Right ventricle myocardium inferior (tissue), 1 donor: ENCODE measurements around the gene CPEB4. TPM values are rescaled to one million over a fixed set of nuclear protein-coding genes. Genes with fewer than 3 reads are reported as not detected.
A peak's percentile ranks its signal among the peaks of the same experiment; 100 is the strongest.

Source experiments
- ATAC-seq: fragments of 200-7000 bp; cut with Tn5 transposase; one replicate; pipeline ENCODE4 v1.9.1; 2020; ENCODE audit warnings: mild to moderate bottlenecking, moderate library complexity
- DNase-seq: peaks from one replicate; pipeline ENCODE4 v3.0.0; 2021; ENCODE audit errors: missing footprints
- intact Hi-C: fragments of 100-400 bp; cut with DNase I; formaldehyde crosslinking; loops from one replicate; pipeline ENCODE4 v1.11.0; 2022
- total RNA-seq: library from RNA; stranded (reverse); fragmentation: NEBNext Ultra II Directional; extraction: Animal tissue kit (Norgen Biotek cat#: 25700); gene quantifications from one replicate; pipeline ENCODE4 v1.2.1, GENCODE V29; 2021
- donor health status: DM: no; HTN: yes; CAD: no; lungs with severe emphysema.

CPEB4 gene
- total RNA-seq, 1 donor from 2014 or later, result 116 TPM

- intact Hi-C loops, result loop anchor here (5.0 kb wide), 1 partner anchor 36 kb away; the partner anchor contains the start of gene CPEB4
- ATAC-seq (peak; percentile 30), DNase-seq (no peak)
Observed at GRCh38 chr5:173923218-173924095, 35.3 kb downstream of the CPEB4 start.

GRCh38 chr5:173924899-173925298, 36.8 kb downstream of the CPEB4 start:
- intact Hi-C loops, result loop anchor here (5.0 kb wide), 1 partner anchor 38 kb away; the partner anchor contains the start of gene CPEB4
- no peak for ATAC-seq
- no peak for DNase-seq

GRCh38 chr5:173925449-173926071, 37.4 kb downstream of the CPEB4 start:
- ATAC-seq (no peak), DNase-seq (peak; percentile 62)
- intact Hi-C loops, result no loop called here

GRCh38 chr5:173926359-173926758, 38.2 kb downstream of the CPEB4 start:
- ATAC-seq (peak; percentile 74), DNase-seq (no peak)
- intact Hi-C loops, result no loop called here

- ATAC-seq (no peak), DNase-seq (no peak)
- intact Hi-C loops, result no loop called here
Observed at GRCh38 chr5:173928871-173929574, 40.9 kb downstream of the CPEB4 start.

- ATAC-seq (no peak), DNase-seq (no peak)
- intact Hi-C loops, result no loop called here
Observed at GRCh38 chr5:173932695-173933139, 44.6 kb downstream of the CPEB4 start.

- ATAC-seq (no peak), DNase-seq (no peak)
- intact Hi-C loops, result no loop called here
Observed at GRCh38 chr5:173933901-173934300, 45.8 kb downstream of the CPEB4 start.

GRCh38 chr5:173935396-173935795, 47.2 kb downstream of the CPEB4 start:
- intact Hi-C loops, result loop anchor here (5.0 kb wide), 1 partner anchor 43 kb away; no protein-coding TSS in a partner anchor
- no peak for DNase-seq
- no peak for ATAC-seq

GRCh38 chr5:173940269-173940668, 52.1 kb downstream of the CPEB4 start:
- ATAC-seq (no peak), DNase-seq (no peak)
- intact Hi-C loops, result no loop called here

GRCh38 chr5:173941102-173941501, 53.0 kb downstream of the CPEB4 start:
- intact Hi-C loops, result no loop called here
- no peak for ATAC-seq

GRCh38 chr5:173941758-173942401, 53.7 kb downstream of the CPEB4 start:
- ATAC-seq (peak; percentile 21), DNase-seq (no peak)
- intact Hi-C loops, result no loop called here

More at GRCh38 chr5:173941102-173941501, 53.0 kb downstream of the CPEB4 start:
- DNase-seq, result no peak

- intact Hi-C loops, result no loop called here
- ATAC-seq, result peak; percentile 47
- no peak for DNase-seq
Observed at GRCh38 chr5:173944511-173944910, 56.4 kb downstream of the CPEB4 start.

- ATAC-seq (no peak), DNase-seq (no peak)
- intact Hi-C loops, result no loop called here
Observed at GRCh38 chr5:173945160-173945559, 57.0 kb downstream of the CPEB4 start.

- ATAC-seq (no peak), DNase-seq (no peak)
- intact Hi-C loops, result no loop called here
Observed at GRCh38 chr5:173946323-173946722, 58.2 kb downstream of the CPEB4 start.

- intact Hi-C loops, result no loop called here
- no peak for ATAC-seq
- DNase-seq, result no peak
Observed at GRCh38 chr5:173950829-173951228, 62.7 kb downstream of the CPEB4 start.

GRCh38 chr5:173953528-173954090, 65.5 kb downstream of the CPEB4 start:
- peak; percentile 53 for ATAC-seq
- intact Hi-C loops, result no loop called here
- no peak for DNase-seq

GRCh38 chr5:173954671-173955521, 66.7 kb downstream of the CPEB4 start:
- DNase-seq, result no peak
- intact Hi-C loops, result no loop called here
- peak; percentile 86 for ATAC-seq

- ATAC-seq (no peak), DNase-seq (no peak)
- intact Hi-C loops, result no loop called here
Observed at GRCh38 chr5:173960986-173961385, 72.8 kb downstream of the CPEB4 start.
